Suprapubic skin (tissue), 4 donors: Measurements from ENCODE around the gene SETD3. TPM values are rescaled to one million over a fixed set of nuclear protein-coding genes. Genes with fewer than 3 reads are reported as not detected.

Experiments
- DNase-seq, 2 donors: peaks; one replicate each; pipeline ENCODE4 v3.0.0-alpha.2; 2019; ENCODE audit warnings: low spot score in 2 of 2
- H3K27ac ChIP-seq: fragments of 200-600 bp; sonication (generic); one replicate; pipeline ENCODE4 v1.5.1; 2019
- H3K27me3 ChIP-seq: fragments of 200-600 bp; sonication (generic); one replicate; pipeline ENCODE4 v1.5.1; 2019
- H3K36me3 ChIP-seq: fragments of 200-600 bp; sonication (generic); one replicate; pipeline ENCODE4 v1.5.1; 2019
- H3K4me1 ChIP-seq: fragments of 200-600 bp; sonication (generic); one replicate; pipeline ENCODE4 v1.5.1; 2019
- H3K4me3 ChIP-seq: fragments of 200-600 bp; sonication (generic); one replicate; pipeline ENCODE4 v1.5.1; 2019; ENCODE audit warnings: mild to moderate bottlenecking
- H3K9me3 ChIP-seq: fragments of 200-600 bp; sonication (generic); one replicate; pipeline ENCODE4 v1.5.1; 2019
- EP300 ChIP-seq: sonication (generic); formaldehyde crosslinking; IDR thresholded peaks from one replicate; pipeline ENCODE4 v1.6.1; 2017; ENCODE audit warnings: antibody characterized with exemption
- POLR2A ChIP-seq, 2 donors: fragments of 450-650 bp; IDR thresholded peaks; one replicate each; pipeline ENCODE4 v1.6.1; 2017; ENCODE audit warnings: antibody characterized with exemption in 2 of 2, mild to moderate bottlenecking in 2 of 2, moderate library complexity in 2 of 2
- POLR2AphosphoS5 ChIP-seq, 3 donors: sonication (generic); formaldehyde crosslinking; IDR thresholded peaks; one replicate each; pipeline ENCODE4 v1.6.1; 2017; ENCODE audit warnings: antibody characterized with exemption in 3 of 3
- WGBS: methylation state at CpG from one replicate; pipeline ENCODE4 v1.1.5; 2018; 5-methylcytosine and 5-hydroxymethylcytosine counted together
- total RNA-seq, 4 donors: library from RNA; depleted of rRNA; stranded (reverse); fragments of >200 nt; gene quantifications; one replicate each; pipeline ENCODE4 v1.1.0, GENCODE V29; 2016
- TF ChIP-seq, protein P1 (sequence below), 2 donors: fragments of 200-600 bp in 1 of 2; fragments of 450-650 bp in 1 of 2; sonication (generic) in 1 of 2; IDR thresholded peaks; one replicate each; pipeline ENCODE4 v1.5.1; 2016 to 2019; ENCODE audit warnings: antibody characterized with exemption in 2 of 2, mild to moderate bottlenecking in 1 of 2, moderate library complexity in 1 of 2

SETD3 gene
- total RNA-seq, 4 donors from 2014 or later = 50.2 to 57.5 (median 54.8) TPM

DNA sequence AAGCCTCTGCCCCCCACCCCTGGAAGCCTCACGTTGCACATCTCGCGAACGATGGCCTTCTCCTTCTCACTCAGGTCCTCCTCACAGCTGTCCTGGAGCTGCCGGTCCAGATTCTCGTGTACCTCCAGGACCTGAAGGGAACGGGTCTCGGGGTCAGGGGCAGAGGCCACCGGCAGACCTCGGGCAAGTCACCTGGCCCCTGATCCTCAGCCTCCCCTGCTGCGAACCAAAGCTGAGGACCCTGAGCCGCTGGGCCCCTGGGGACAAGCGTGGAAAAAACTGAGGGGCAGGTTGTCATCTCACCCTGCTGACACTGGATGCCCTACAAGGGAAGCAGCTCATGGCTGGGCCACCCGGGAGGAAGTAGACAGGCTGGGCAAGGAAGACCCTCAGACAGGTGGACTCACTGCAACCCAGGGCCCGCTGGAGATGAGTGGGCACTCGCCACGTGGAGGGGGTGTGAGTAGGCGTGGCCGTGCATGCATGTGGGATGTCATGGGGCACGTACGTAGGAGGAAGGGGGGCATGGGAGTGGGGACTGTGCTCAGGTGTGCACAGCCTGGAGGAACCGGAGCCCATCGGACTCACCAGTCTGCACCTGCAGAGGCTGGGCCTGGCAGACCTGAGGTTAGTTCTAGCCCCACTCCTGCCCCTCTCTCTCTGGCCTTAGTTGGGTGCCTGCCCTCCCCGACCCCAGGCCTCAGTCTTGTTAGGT is 35.7 kb upstream of the SETD3 start:
- H3K27me3 ChIP-seq = no peaks in the 10 kb centered on the region
- DNase-seq = peak; percentile 60 to 70
- no peaks in the 10 kb centered on the region for H3K9me3 ChIP-seq
- WGBS = 89% methylated on average over 11 of the region's 24 CpGs
- no peak overlapping the region for H3K4me3 ChIP-seq
- H3K4me1 ChIP-seq = peaks cover 14% of the 10 kb centered on the region
- TF ChIP-seq EP300 (no peak), POLR2AphosphoS5 (IDR thresholded peaks at IDR 0.05) (no peak), POLR2A (IDR thresholded peaks at IDR 0.05) (no peak)
- TF ChIP-seq, protein P1, sequence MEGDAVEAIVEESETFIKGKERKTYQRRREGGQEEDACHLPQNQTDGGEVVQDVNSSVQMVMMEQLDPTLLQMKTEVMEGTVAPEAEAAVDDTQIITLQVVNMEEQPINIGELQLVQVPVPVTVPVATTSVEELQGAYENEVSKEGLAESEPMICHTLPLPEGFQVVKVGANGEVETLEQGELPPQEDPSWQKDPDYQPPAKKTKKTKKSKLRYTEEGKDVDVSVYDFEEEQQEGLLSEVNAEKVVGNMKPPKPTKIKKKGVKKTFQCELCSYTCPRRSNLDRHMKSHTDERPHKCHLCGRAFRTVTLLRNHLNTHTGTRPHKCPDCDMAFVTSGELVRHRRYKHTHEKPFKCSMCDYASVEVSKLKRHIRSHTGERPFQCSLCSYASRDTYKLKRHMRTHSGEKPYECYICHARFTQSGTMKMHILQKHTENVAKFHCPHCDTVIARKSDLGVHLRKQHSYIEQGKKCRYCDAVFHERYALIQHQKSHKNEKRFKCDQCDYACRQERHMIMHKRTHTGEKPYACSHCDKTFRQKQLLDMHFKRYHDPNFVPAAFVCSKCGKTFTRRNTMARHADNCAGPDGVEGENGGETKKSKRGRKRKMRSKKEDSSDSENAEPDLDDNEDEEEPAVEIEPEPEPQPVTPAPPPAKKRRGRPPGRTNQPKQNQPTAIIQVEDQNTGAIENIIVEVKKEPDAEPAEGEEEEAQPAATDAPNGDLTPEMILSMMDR (IDR thresholded peaks at IDR 0.05) = no peak
- peaks cover 39% of the 10 kb centered on the region for H3K36me3 ChIP-seq
- no peak overlapping the region for H3K27ac ChIP-seq

DNA sequence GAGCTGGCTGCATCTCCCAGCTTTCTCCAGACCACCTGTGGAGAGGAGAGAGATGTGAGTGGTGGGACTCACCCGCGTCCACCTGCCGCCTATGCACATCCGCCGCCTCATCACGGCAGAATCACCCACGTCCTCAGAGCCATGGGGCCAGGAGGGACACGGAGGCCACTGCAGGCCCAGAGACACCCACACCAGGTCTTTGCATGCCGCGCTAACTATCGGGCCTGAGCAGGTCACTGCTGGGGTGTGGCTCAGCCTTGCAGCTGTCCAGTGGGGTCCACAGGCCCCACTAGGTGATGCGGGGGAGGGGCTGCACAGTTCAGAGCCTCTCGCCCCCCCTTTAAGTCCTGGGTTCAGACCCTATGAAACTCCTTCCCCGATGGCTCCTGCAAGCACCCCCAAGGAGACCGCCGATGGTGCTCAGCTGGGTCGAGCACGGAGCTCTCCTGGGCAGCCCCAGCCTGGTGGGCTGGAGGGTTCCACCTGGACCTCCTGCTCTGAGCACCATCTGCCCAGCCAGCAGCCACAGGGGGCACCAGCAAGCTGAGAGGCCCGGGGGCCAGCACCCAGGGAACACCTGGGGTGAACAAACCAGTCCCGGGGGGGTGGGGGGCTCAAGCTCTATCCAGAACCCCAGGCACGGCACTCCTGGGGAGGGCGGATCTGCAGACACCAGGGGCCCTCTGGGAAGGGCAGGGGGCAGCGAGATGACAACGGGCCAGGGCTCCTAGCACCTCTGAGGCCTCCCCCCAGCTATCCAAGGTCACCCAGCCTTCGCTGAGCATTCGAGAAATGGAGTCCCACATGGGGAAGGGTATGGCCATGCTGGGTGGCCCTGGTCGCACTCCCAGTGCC is 34.9 kb upstream of the SETD3 start:
- H3K9me3 ChIP-seq = no peaks in the 10 kb centered on the region
- no peak overlapping the region for H3K4me3 ChIP-seq
- peaks cover 45% of the 10 kb centered on the region for H3K36me3 ChIP-seq
- peak; percentile 61 to 77 for DNase-seq
- peaks cover 14% of the 10 kb centered on the region for H3K4me1 ChIP-seq
- H3K27me3 ChIP-seq = no peaks in the 10 kb centered on the region
- TF ChIP-seq POLR2AphosphoS5 (IDR thresholded peaks at IDR 0.05) (no peak), POLR2A (IDR thresholded peaks at IDR 0.05) (no peak), EP300 (no peak)
- TF ChIP-seq, protein P1 (IDR thresholded peaks at IDR 0.05) = no peak
- WGBS = 88% methylated on average over 8 of the region's 27 CpGs
- H3K27ac ChIP-seq = no peak overlapping the region

DNA sequence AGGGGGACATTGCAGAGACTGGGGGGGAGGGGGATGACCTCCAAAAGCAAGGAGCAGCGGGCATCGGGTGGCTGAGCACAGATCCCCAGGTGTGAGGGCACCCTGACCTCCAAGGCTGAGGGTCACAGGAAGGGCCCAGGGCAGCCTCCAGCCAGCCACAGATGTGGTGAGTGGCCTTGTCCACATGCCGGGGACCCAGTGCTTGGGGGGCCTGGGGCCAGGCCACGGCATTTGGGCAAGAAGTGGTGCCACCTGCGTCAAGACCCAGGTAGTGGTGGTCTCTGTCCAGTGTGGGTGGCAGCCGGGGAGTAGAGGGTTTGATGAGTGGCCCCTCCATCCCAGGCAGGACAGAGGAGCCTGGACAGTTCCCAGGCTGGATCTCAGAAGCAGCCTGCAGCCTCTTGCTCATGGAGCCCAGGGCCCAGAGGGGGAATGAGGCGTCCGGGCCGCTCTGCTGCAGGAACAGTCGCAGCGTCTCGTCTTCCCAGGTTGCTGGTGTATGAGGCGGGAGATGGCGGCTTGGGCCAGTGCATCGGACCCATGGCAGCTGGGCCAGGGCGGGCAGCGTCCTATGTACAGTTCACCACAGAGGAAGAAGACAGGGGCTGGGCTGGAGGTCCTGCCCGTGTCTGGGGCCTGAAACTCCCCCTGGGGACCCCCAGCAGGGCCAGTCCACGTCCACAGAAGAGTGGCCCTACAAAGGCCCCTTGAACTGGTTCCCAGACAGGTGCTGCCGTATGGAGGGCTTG is 34.1 kb upstream of the SETD3 start:
- H3K4me3 ChIP-seq = no peak overlapping the region
- H3K27ac ChIP-seq = no peak overlapping the region
- WGBS = 91% methylated on average over 11 of the region's 20 CpGs
- TF ChIP-seq POLR2A (IDR thresholded peaks at IDR 0.05) (no peak), EP300 (no peak), POLR2AphosphoS5 (IDR thresholded peaks at IDR 0.05) (no peak)
- TF ChIP-seq, protein P1 (IDR thresholded peaks at IDR 0.05) = no peak
- no peaks in the 10 kb centered on the region for H3K27me3 ChIP-seq
- H3K36me3 ChIP-seq = peaks cover 52% of the 10 kb centered on the region
- peak; percentile 60 to 80 for DNase-seq
- no peaks in the 10 kb centered on the region for H3K9me3 ChIP-seq
- peaks cover 14% of the 10 kb centered on the region for H3K4me1 ChIP-seq

DNA sequence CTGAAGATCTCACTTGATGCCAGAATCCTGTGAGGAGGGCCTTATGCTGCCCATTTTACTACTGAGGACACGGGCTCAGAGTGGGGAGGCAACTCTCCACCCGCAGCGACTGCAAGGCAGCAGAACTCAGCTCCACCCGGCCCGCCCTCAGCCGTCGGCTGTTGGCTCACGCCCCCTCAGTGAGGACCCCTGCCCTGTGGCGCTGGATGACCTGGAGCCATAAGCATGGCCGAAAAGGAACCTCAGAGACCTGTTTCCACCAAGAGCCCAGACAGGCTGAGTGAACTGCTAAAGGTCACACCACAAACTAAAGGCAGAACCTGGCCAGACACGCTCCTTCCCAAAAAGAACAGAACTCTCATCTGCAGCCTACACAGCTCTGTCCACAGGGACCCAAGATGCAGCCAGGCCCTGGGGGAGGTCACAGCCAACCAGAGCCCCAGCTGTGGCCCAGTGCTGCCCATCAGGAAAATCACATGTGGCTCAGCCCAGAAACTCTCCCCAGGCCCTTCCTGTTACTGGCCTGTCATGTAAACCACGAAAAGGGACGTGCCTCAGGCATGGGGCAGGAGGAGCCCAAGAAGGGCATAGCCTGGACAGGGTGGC is 33.4 kb upstream of the SETD3 start:
- no peak overlapping the region for H3K27ac ChIP-seq
- peaks cover 14% of the 10 kb centered on the region for H3K4me1 ChIP-seq
- H3K4me3 ChIP-seq = no peak overlapping the region
- no peak for TF ChIP-seq EP300
- TF ChIP-seq POLR2A (IDR thresholded peaks at IDR 0.05) = no peak
- TF ChIP-seq POLR2AphosphoS5 (IDR thresholded peaks at IDR 0.05) = no peak
- TF ChIP-seq, protein P1 (IDR thresholded peaks at IDR 0.05) = no peak
- 59% methylated on average over 11 of the region's 13 CpGs for WGBS
- DNase-seq = peak in 1 of 2 donors; percentile 80
- no peaks in the 10 kb centered on the region for H3K9me3 ChIP-seq
- no peaks in the 10 kb centered on the region for H3K27me3 ChIP-seq
- H3K36me3 ChIP-seq = peaks cover 59% of the 10 kb centered on the region
